SK-N-SH treated with all-trans-retinoic acid at 6 μM for 48 hours (cell line): ENCODE data around the gene LYRM1.

Experiments
- ATAC-seq: fragments of 200-7000 bp; cut with Tn5 transposase; 3 replicates; pipeline ENCODE4 v1.9.1; 2020; ENCODE audit warnings: mild to moderate bottlenecking, moderate library complexity
- ARNTL ChIP-seq: fragments of 450-650 bp; formaldehyde crosslinking; IDR thresholded peaks from 2 replicates; pipeline ENCODE4 v1.5.0; 2020; ENCODE audit warnings: low read depth, mild to moderate bottlenecking, moderate library complexity, borderline replicate concordance
- CSDC2 ChIP-seq: fragments of 250-450 bp; sonication (Bioruptor Pico); IDR thresholded peaks from 2 replicates; pipeline ENCODE4 v1.5.0; 2020; ENCODE audit warnings: mild to moderate bottlenecking, moderate library complexity
- CSRNP3 ChIP-seq: fragments of 250-450 bp; sonication (Bioruptor Pico); IDR thresholded peaks from 2 replicates; pipeline ENCODE4 v1.5.1; 2021; ENCODE audit warnings: mild to moderate bottlenecking, moderate library complexity
- ESRRG ChIP-seq: fragments of 250-450 bp; sonication (Bioruptor Pico); IDR thresholded peaks from 2 replicates; pipeline ENCODE4 v1.6.1; 2021; ENCODE audit warnings: mild to moderate bottlenecking
- GLIS3 ChIP-seq: fragments of 250-450 bp; sonication (Bioruptor Pico); IDR thresholded peaks from 2 replicates; pipeline ENCODE4 v1.5.0; 2020; ENCODE audit warnings: mild to moderate bottlenecking, moderate library complexity
- ISL1 ChIP-seq: fragments of 250-450 bp; sonication (Bioruptor Pico); IDR thresholded peaks from 2 replicates; pipeline ENCODE4 v2.1.2; 2022; ENCODE audit warnings: mild to moderate bottlenecking, moderate library complexity
- OSR1 ChIP-seq: fragments of 250-450 bp; sonication (Bioruptor Pico); IDR thresholded peaks from 2 replicates; pipeline ENCODE4 v1.8.0; 2022; ENCODE audit warnings: moderate library complexity, mild to moderate bottlenecking, inconsistent platforms
- PATZ1 ChIP-seq: fragments of 250-450 bp; sonication (Bioruptor Pico); IDR thresholded peaks from 2 replicates; pipeline ENCODE4 v1.8.0; 2020; ENCODE audit warnings: mild to moderate bottlenecking, moderate library complexity, borderline replicate concordance
- POU6F1 ChIP-seq: fragments of 250-450 bp; sonication (Bioruptor Pico); IDR thresholded peaks from 2 replicates; pipeline ENCODE4 v1.8.0; 2021; ENCODE audit warnings: low read depth, mild to moderate bottlenecking, moderate library complexity, borderline replicate concordance
- PPARA ChIP-seq: fragments of 250-450 bp; sonication (Bioruptor Pico); IDR thresholded peaks from 2 replicates; pipeline ENCODE4 v1.5.0; 2020; ENCODE audit warnings: mild to moderate bottlenecking, borderline replicate concordance
- TCF4 ChIP-seq: fragments of 250-450 bp; sonication (Bioruptor Pico); IDR thresholded peaks from 2 replicates; pipeline ENCODE4 v1.8.0; 2021; ENCODE audit warnings: mild to moderate bottlenecking, moderate library complexity, borderline replicate concordance
- TOX ChIP-seq: fragments of 250-450 bp; sonication (Bioruptor Pico); IDR thresholded peaks from 2 replicates; pipeline ENCODE4 v1.8.0; 2021; ENCODE audit warnings: mild to moderate bottlenecking, moderate library complexity, borderline replicate concordance
- TSHZ2 ChIP-seq: fragments of 250-450 bp; sonication (Bioruptor Pico); IDR thresholded peaks from 2 replicates; pipeline ENCODE4 v1.5.0; 2020; ENCODE audit warnings: mild to moderate bottlenecking, moderate library complexity
- ZFP3 ChIP-seq: fragments of 250-450 bp; sonication (Bioruptor Pico); IDR thresholded peaks from 2 replicates; pipeline ENCODE4 v1.5.0; 2020; ENCODE audit warnings: mild to moderate bottlenecking, moderate library complexity
- ZFP30 ChIP-seq: fragments of 450-650 bp; formaldehyde crosslinking; IDR thresholded peaks from 2 replicates; pipeline ENCODE4 v1.5.0; 2022; ENCODE audit warnings: mild to moderate bottlenecking, moderate library complexity
- ZNF565 ChIP-seq: fragments of 450-650 bp; formaldehyde crosslinking; conservative IDR thresholded peaks from 2 replicates; pipeline ENCODE4 v1.5.0; 2020; ENCODE audit warnings: low read depth, mild to moderate bottlenecking, moderate library complexity
- ZNF70 ChIP-seq: fragments of 450-650 bp; formaldehyde crosslinking; IDR thresholded peaks from 2 replicates; pipeline ENCODE4 v1.5.0; 2020; ENCODE audit warnings: mild to moderate bottlenecking, moderate library complexity
- ZNF8 ChIP-seq: fragments of 450-650 bp; formaldehyde crosslinking; IDR thresholded peaks from 2 replicates; pipeline ENCODE4 v1.5.0; 2020; ENCODE audit warnings: mild to moderate bottlenecking, moderate library complexity

Gene LYRM1

GRCh38 chr16:20900299-20901067 is at the start of gene LYRM1, which contains the start of gene DCUN1D3:
Gene LYRM1, plus strand, starts transcription at chr16:20900771. Its CDS starts 14,785 bp downstream, at chr16:20915556.
Gene DCUN1D3, minus strand, starts transcription at chr16:20900358. Its CDS starts 37,820 bp downstream, at chr16:20862538.
- TF ChIP-seq ZNF8 (CRISPR knock-in tag) (0 out of 2 replicates have a peak, but pooled peaks have one; percentile 45), CSDC2 (CRISPR knock-in tag) (peak; percentile 55; the same call in 1 of the 2 replicates), ESRRG (CRISPR knock-in tag) (no peak), ZNF565 (CRISPR knock-in tag) (0 out of 2 replicates have a peak, but pooled peaks have one; percentile 80), PATZ1 (peak; percentile 18; the same call in 1 of the 2 replicates), CSRNP3 (CRISPR knock-in tag) (peak; percentile 12; the same call in 1 of the 2 replicates), ZNF70 (peak; percentile 25; the same call in 1 of the 2 replicates), ARNTL (CRISPR knock-in tag) (no peak), GLIS3 (CRISPR knock-in tag) (peak; percentile 66; the same call in 1 of the 2 replicates)
- ATAC-seq, result peak; percentile 94

- TF ChIP-seq ISL1 (CRISPR knock-in tag) (no peak), CSDC2 (CRISPR knock-in tag) (no peak), POU6F1 (CRISPR knock-in tag) (no peak), TCF4 (CRISPR knock-in tag) (no peak), CSRNP3 (CRISPR knock-in tag) (no peak), TSHZ2 (no peak), ZFP30 (no peak)
- ATAC-seq, result no peak
Observed at GRCh38 chr16:20850981-20851380, 49.6 kb upstream of the LYRM1 start.

GRCh38 chr16:20851601-20852000 is 49.0 kb upstream of the LYRM1 start:
- no peak; the same call in 1 of the 2 replicates for TF ChIP-seq ISL1 (CRISPR knock-in tag)
- ATAC-seq, result peak; percentile 88

- ATAC-seq, result no peak
- TF ChIP-seq ESRRG (CRISPR knock-in tag) (no peak), ARNTL (CRISPR knock-in tag) (no peak), OSR1 (CRISPR knock-in tag) (no peak), ZFP3 (CRISPR knock-in tag) (no peak), CSDC2 (CRISPR knock-in tag) (no peak), GLIS3 (CRISPR knock-in tag) (no peak), ISL1 (CRISPR knock-in tag) (no peak), CSRNP3 (CRISPR knock-in tag) (no peak), TOX (CRISPR knock-in tag) (no peak), PPARA (no peak), TSHZ2 (no peak), ZNF565 (CRISPR knock-in tag) (no peak)
Observed at GRCh38 chr16:20853143-20853542, 47.4 kb upstream of the LYRM1 start.
